Measurements from ENCODE around the gene SFXN3. TPM values are rescaled to one million over a fixed set of nuclear protein-coding genes. Genes with fewer than 3 reads are reported as not detected.
A peak's percentile ranks its signal among the peaks of the same experiment; 100 is the strongest.

The SFXN3 gene
- total and polyA plus RNA-seq, 5 donors, result 18.0 to 28.1 (median 23.6) TPM

- Histone ChIP-seq H3K4me1 (ENCODE audit: control insufficient read depth, insufficient read depth, low read length) (no peaks in the 10 kb centered on the region), H3K27me3 (ENCODE audit: control insufficient read depth, insufficient read depth) (no peaks in the 10 kb centered on the region), H3K4me3 (ENCODE audit: low read length) (no peak overlapping the region), H3K27ac (ENCODE audit: low read length) (no peak overlapping the region), H3K9me3 (ENCODE audit: control insufficient read depth, low read length) (no peaks in the 10 kb centered on the region)
- ATAC-seq, result no peak
- intact Hi-C loops (cut with DNase I), result loop anchor here in 2 of 4 donors (2.0 kb wide), 1 partner anchor 26 kb away; no protein-coding TSS in a partner anchor
- no peak for DNase-seq
- WGBS, result 39% methylated on average over 2 of the region's 2 CpGs
Measured at GRCh38 chr10:101040851-101041250, 9.8 kb downstream of the SFXN3 start.

GRCh38 chr10:101041252-101041761 lies 10.3 kb downstream of the SFXN3 start:
- 22% methylated on average over 6 of the region's 6 CpGs for WGBS
- intact Hi-C loops (cut with DNase I), result loop anchor here in 2 of 4 donors (2.0 kb wide), 1 partner anchor 25 kb away; no protein-coding TSS in a partner anchor
- H3K9me3 ChIP-seq (ENCODE audit: control insufficient read depth, low read length), result no peaks in the 10 kb centered on the region
- no peaks in the 10 kb centered on the region for H3K4me1 ChIP-seq (ENCODE audit: control insufficient read depth, insufficient read depth, low read length)
- no peaks in the 10 kb centered on the region for H3K27me3 ChIP-seq (ENCODE audit: control insufficient read depth, insufficient read depth)
- DNase-seq (peak; percentile 81 to 91 (median 85)), ATAC-seq (peak; percentile 74 to 79)
- H3K4me3 ChIP-seq (ENCODE audit: low read length), result no peak overlapping the region
- H3K27ac ChIP-seq (ENCODE audit: low read length), result no peak overlapping the region

- Histone ChIP-seq H3K4me3 (ENCODE audit: low read length) (peak overlapping the region; percentile 60), H3K9me3 (ENCODE audit: control insufficient read depth, low read length) (no peaks in the 10 kb centered on the region), H3K4me1 (ENCODE audit: control insufficient read depth, insufficient read depth, low read length) (no peaks in the 10 kb centered on the region), H3K27me3 (ENCODE audit: control insufficient read depth, insufficient read depth) (no peaks in the 10 kb centered on the region), H3K27ac (ENCODE audit: low read length) (peak overlapping the region; percentile 84)
- intact Hi-C loops (cut with DNase I), result no loop called here
- DNase-seq (no peak), ATAC-seq (no peak)
- WGBS, result 61% methylated on average over 4 of the region's 4 CpGs
Measured at GRCh38 chr10:101042118-101042517, 11.1 kb downstream of the SFXN3 start.

GRCh38 chr10:101042667-101043362 lies 11.8 kb downstream of the SFXN3 start:
- ATAC-seq, result peak; percentile 94 to 96
- intact Hi-C loops (cut with DNase I), result no loop called here
- H3K4me3 ChIP-seq (ENCODE audit: low read length), result peak overlapping the region; percentile 60
- WGBS, result 3% methylated on average over 40 of the region's 40 CpGs
- H3K4me1 ChIP-seq (ENCODE audit: control insufficient read depth, insufficient read depth, low read length), result no peaks in the 10 kb centered on the region
- no peaks in the 10 kb centered on the region for H3K27me3 ChIP-seq (ENCODE audit: control insufficient read depth, insufficient read depth)
- peak; percentile 98 to 99 (median 99) for DNase-seq
- no peaks in the 10 kb centered on the region for H3K9me3 ChIP-seq (ENCODE audit: control insufficient read depth, low read length)
- peak overlapping the region; percentile 84 for H3K27ac ChIP-seq (ENCODE audit: low read length)

GRCh38 chr10:101043363-101043707 lies 12.3 kb downstream of the SFXN3 start:
- Histone ChIP-seq H3K4me3 (ENCODE audit: low read length) (peak overlapping the region; percentile 60), H3K9me3 (ENCODE audit: control insufficient read depth, low read length) (no peaks in the 10 kb centered on the region), H3K27me3 (ENCODE audit: control insufficient read depth, insufficient read depth) (no peaks in the 10 kb centered on the region), H3K4me1 (ENCODE audit: control insufficient read depth, insufficient read depth, low read length) (no peaks in the 10 kb centered on the region), H3K27ac (ENCODE audit: low read length) (peak overlapping the region; percentile 84)
- ATAC-seq (no peak), DNase-seq (no peak)
- intact Hi-C loops (cut with DNase I), result no loop called here
- 24% methylated on average over 2 of the region's 2 CpGs for WGBS

GRCh38 chr10:101044117-101044516 lies 13.1 kb downstream of the SFXN3 start:
- no peak overlapping the region for H3K27ac ChIP-seq (ENCODE audit: low read length)
- no peaks in the 10 kb centered on the region for H3K27me3 ChIP-seq (ENCODE audit: control insufficient read depth, insufficient read depth)
- H3K4me3 ChIP-seq (ENCODE audit: low read length), result no peak overlapping the region
- H3K9me3 ChIP-seq (ENCODE audit: control insufficient read depth, low read length), result no peaks in the 10 kb centered on the region
- ATAC-seq, result no peak
- DNase-seq, result no peak
- intact Hi-C loops (cut with DNase I), result no loop called here
- no peaks in the 10 kb centered on the region for H3K4me1 ChIP-seq (ENCODE audit: control insufficient read depth, insufficient read depth, low read length)
- WGBS, result 79% methylated on average over 2 of the region's 2 CpGs

GRCh38 chr10:101046332-101047238 lies 15.6 kb downstream of the SFXN3 start:
- H3K4me1 ChIP-seq (ENCODE audit: control insufficient read depth, insufficient read depth, low read length), result no peaks in the 10 kb centered on the region
- no peaks in the 10 kb centered on the region for H3K9me3 ChIP-seq (ENCODE audit: control insufficient read depth, low read length)
- intact Hi-C loops (cut with DNase I), result no loop called here
- H3K27ac ChIP-seq (ENCODE audit: low read length), result no peak overlapping the region
- WGBS, result 26% methylated on average over 25 of the region's 25 CpGs
- H3K27me3 ChIP-seq (ENCODE audit: control insufficient read depth, insufficient read depth), result no peaks in the 10 kb centered on the region
- no peak for ATAC-seq
- no peak overlapping the region for H3K4me3 ChIP-seq (ENCODE audit: low read length)
- no peak for DNase-seq

GRCh38 chr10:101047268-101047667 lies 16.2 kb downstream of the SFXN3 start:
- no peak for DNase-seq

GRCh38 chr10:101047961-101048892 lies 17.2 kb downstream of the SFXN3 start:
- Histone ChIP-seq H3K27me3 (ENCODE audit: control insufficient read depth, insufficient read depth) (no peaks in the 10 kb centered on the region), H3K27ac (ENCODE audit: low read length) (no peak overlapping the region), H3K4me3 (ENCODE audit: low read length) (no peak overlapping the region), H3K4me1 (ENCODE audit: control insufficient read depth, insufficient read depth, low read length) (no peaks in the 10 kb centered on the region), H3K9me3 (ENCODE audit: control insufficient read depth, low read length) (no peaks in the 10 kb centered on the region)
- WGBS, result 13% methylated on average over 62 of the region's 62 CpGs
- intact Hi-C loops (cut with DNase I), result no loop called here
- no peak for DNase-seq
- ATAC-seq, result no peak

More at GRCh38 chr10:101047268-101047667, 16.2 kb downstream of the SFXN3 start:
- ATAC-seq, result no peak
- WGBS, result 19% methylated on average over 16 of the region's 16 CpGs
- Histone ChIP-seq H3K4me3 (ENCODE audit: low read length) (no peak overlapping the region), H3K4me1 (ENCODE audit: control insufficient read depth, insufficient read depth, low read length) (no peaks in the 10 kb centered on the region), H3K27me3 (ENCODE audit: control insufficient read depth, insufficient read depth) (no peaks in the 10 kb centered on the region), H3K9me3 (ENCODE audit: control insufficient read depth, low read length) (no peaks in the 10 kb centered on the region), H3K27ac (ENCODE audit: low read length) (no peak overlapping the region)
- intact Hi-C loops (cut with DNase I), result no loop called here

GRCh38 chr10:101050208-101051069 lies 19.4 kb downstream of the SFXN3 start:
- Histone ChIP-seq H3K4me3 (ENCODE audit: low read length) (no peak overlapping the region), H3K27me3 (ENCODE audit: control insufficient read depth, insufficient read depth) (no peaks in the 10 kb centered on the region), H3K4me1 (ENCODE audit: control insufficient read depth, insufficient read depth, low read length) (no peaks in the 10 kb centered on the region), H3K9me3 (ENCODE audit: control insufficient read depth, low read length) (no peaks in the 10 kb centered on the region), H3K27ac (ENCODE audit: low read length) (no peak overlapping the region)
- DNase-seq (peak; percentile 48 to 84 (median 81)), ATAC-seq (peak; percentile 51 to 67)
- intact Hi-C loops (cut with DNase I), result no loop called here
- WGBS, result 13% methylated on average over 42 of the region's 42 CpGs

Measured in right cardiac atrium (tissue), 5 donors.